Measurements from ENCODE around the gene PRSS35.
A peak's percentile ranks its signal among the peaks of the same experiment; 100 is the strongest.
"Not testable (repeated sequence)": the region's sequence is repeated elsewhere in the genome, so short reads cannot be mapped to it uniquely, and the experiment has no call there.

PRSS35 gene

GRCh38 chr6:83518816-83519480 is 6.6 kb downstream of the PRSS35 start:
- no peak for DNase-seq

GRCh38 chr6:83536034-83536646 is 23.8 kb downstream of the PRSS35 start:
- DNase-seq, result peak; percentile 48

GRCh38 chr6:83536647-83537589 is 24.6 kb downstream of the PRSS35 start:
- DNase-seq, result no peak

GRCh38 chr6:83539678-83540077 is 27.3 kb downstream of the PRSS35 start:
- DNase-seq, result no peak

- DNase-seq, result no peak
Measured at GRCh38 chr6:83546636-83547035, 34.3 kb downstream of the PRSS35 start.

GRCh38 chr6:83550482-83550881 is 38.1 kb downstream of the PRSS35 start:
- not testable (repeated sequence) for DNase-seq

- DNase-seq, result not testable (repeated sequence)
Measured at GRCh38 chr6:83551748-83552147, 39.4 kb downstream of the PRSS35 start.

GRCh38 chr6:83556871-83557270 is 44.5 kb downstream of the PRSS35 start:
- no peak for DNase-seq

GRCh38 chr6:83558975-83559374 is 46.6 kb downstream of the PRSS35 start:
- no peak for DNase-seq

- DNase-seq, result not testable (repeated sequence)
Measured at GRCh38 chr6:83571663-83572185, 59.4 kb downstream of the PRSS35 start.

GRCh38 chr6:83574783-83575182 is 62.4 kb downstream of the PRSS35 start:
- DNase-seq, result no peak
